ENCODE results near the gene INHBC.
"Not testable (repeated sequence)": the region's sequence is repeated elsewhere in the genome, so short reads cannot be mapped to it uniquely, and the experiment has no call there.

INHBC gene

GRCh38 chr12:57434517-57435223 lies at the start of gene INHBC:
INHBC (plus strand) TSS chr12:57434784; CDS start chr12:57434887, 103 bp downstream.
- no peak for DNase-seq

GRCh38 chr12:57385586-57385985 lies 49.0 kb upstream of the INHBC start:
- DNase-seq = no peak

- DNase-seq = no peak
These were observed 48.3 kb upstream of the INHBC start for GRCh38 chr12:57386187-57386720.

GRCh38 chr12:57388425-57388824 lies 46.2 kb upstream of the INHBC start:
- no peak for DNase-seq

GRCh38 chr12:57389033-57389432 lies 45.6 kb upstream of the INHBC start:
- no peak for DNase-seq

GRCh38 chr12:57390174-57390573 lies 44.4 kb upstream of the INHBC start:
- no peak for DNase-seq

GRCh38 chr12:57395121-57395520 lies 39.5 kb upstream of the INHBC start:
- DNase-seq = no peak

GRCh38 chr12:57397441-57397840 lies 37.1 kb upstream of the INHBC start:
- no peak for DNase-seq

- not testable (repeated sequence) for DNase-seq
These were observed 34.7 kb upstream of the INHBC start for GRCh38 chr12:57399718-57400463.

GRCh38 chr12:57401165-57401564 lies 33.4 kb upstream of the INHBC start:
- no peak for DNase-seq

- DNase-seq = not testable (repeated sequence)
These were observed 32.4 kb upstream of the INHBC start for GRCh38 chr12:57402156-57402555.

- no peak for DNase-seq
These were observed 29.5 kb upstream of the INHBC start for GRCh38 chr12:57404966-57405640.

GRCh38 chr12:57410534-57410933 lies 24.1 kb upstream of the INHBC start:
- no peak for DNase-seq

- DNase-seq = not testable (repeated sequence)
These were observed 20.4 kb upstream of the INHBC start for GRCh38 chr12:57414160-57414559.

- no peak for DNase-seq
These were observed 19.5 kb upstream of the INHBC start for GRCh38 chr12:57415088-57415487.

- no peak for DNase-seq
These were observed 18.3 kb upstream of the INHBC start for GRCh38 chr12:57416039-57416996.

- DNase-seq = no peak
These were observed 16.3 kb upstream of the INHBC start for GRCh38 chr12:57418255-57418654.

- no peak for DNase-seq
These were observed 15.1 kb upstream of the INHBC start for GRCh38 chr12:57419495-57419894.

- DNase-seq = no peak
These were observed 14.1 kb upstream of the INHBC start for GRCh38 chr12:57420482-57420881.

GRCh38 chr12:57426948-57427347 lies 7.6 kb upstream of the INHBC start:
- not testable (repeated sequence) for DNase-seq

GRCh38 chr12:57428965-57429364 lies 5.6 kb upstream of the INHBC start:
- DNase-seq = no peak

- no peak for DNase-seq
These were observed 5.0 kb upstream of the INHBC start for GRCh38 chr12:57429473-57430111.

Data from NK-92 treated with Interleukin-12 subunit alpha and Interleukin-12 subunit beta, amount 100 ng/mL, for 24 hours (cell line).